Trophoblast cell (in vitro differentiated cells and primary cell): Measurements from ENCODE around the gene ADRM1.

Experiments used
- DNase-seq, 2 donors: peaks; one replicate each; pipeline ENCODE4 v3.0.0-alpha.2; 2016
- H2AFZ ChIP-seq: 2 replicates; pipeline ENCODE4 v1.6.1; 2013; ENCODE audit warnings: low read length, moderate library complexity, mild to moderate bottlenecking; ENCODE audit not compliant: insufficient read depth, poor library complexity
- H2AK5ac ChIP-seq: 2 replicates; pipeline ENCODE4 v1.6.1; 2013; ENCODE audit warnings: mild to moderate bottlenecking, low read length
- H2BK120ac ChIP-seq: 2 replicates; pipeline ENCODE4 v1.6.1; 2013; ENCODE audit warnings: low read length, mild to moderate bottlenecking, moderate library complexity; ENCODE audit not compliant: insufficient read depth, poor library complexity
- H2BK12ac ChIP-seq: 2 replicates; pipeline ENCODE4 v1.6.1; 2013; ENCODE audit warnings: mild to moderate bottlenecking, low read length, moderate library complexity
- H2BK5ac ChIP-seq: 2 replicates; pipeline ENCODE4 v1.6.1; 2013; ENCODE audit warnings: low read length, low read depth, moderate library complexity, mild to moderate bottlenecking; ENCODE audit not compliant: poor library complexity
- H3K14ac ChIP-seq: 2 replicates; pipeline ENCODE4 v1.6.1; 2013; ENCODE audit warnings: mild to moderate bottlenecking, low read length
- H3K18ac ChIP-seq: 2 replicates; pipeline ENCODE4 v1.6.1; 2013; ENCODE audit warnings: mild to moderate bottlenecking, low read length
- H3K23ac ChIP-seq: 2 replicates; pipeline ENCODE4 v1.6.1; 2013; ENCODE audit warnings: low read length
- H3K27ac ChIP-seq: 2 replicates; pipeline ENCODE4 v1.5.1; 2013; ENCODE audit warnings: low read depth, mild to moderate bottlenecking, inconsistent platforms, low read length, moderate library complexity
- H3K27me3 ChIP-seq: 2 replicates; pipeline ENCODE4 v1.6.1; 2013; ENCODE audit warnings: inconsistent platforms, mild to moderate bottlenecking, low read length, moderate library complexity; ENCODE audit not compliant: insufficient read depth
- H3K36me3 ChIP-seq, 2 experiments: 1 replicate in 1 of 2; 2 replicates in 1 of 2; pipeline ENCODE4 v1.6.1; 2013; ENCODE audit warnings: low read length in 2 of 2, mild to moderate bottlenecking in 2 of 2, moderate library complexity in 1 of 2; ENCODE audit not compliant: insufficient read depth in 2 of 2, control insufficient read depth in 1 of 2
- H3K4ac ChIP-seq: 2 replicates; pipeline ENCODE4 v1.6.1; 2013; ENCODE audit warnings: low read depth, mild to moderate bottlenecking, low read length, moderate library complexity
- H3K4me1 ChIP-seq, 2 experiments: 1 replicate in 1 of 2; 2 replicates in 1 of 2; pipeline ENCODE4 v1.6.1; 2013; ENCODE audit warnings: low read length in 2 of 2, mild to moderate bottlenecking in 2 of 2, moderate library complexity in 1 of 2; ENCODE audit not compliant: insufficient read depth in 2 of 2, control insufficient read depth in 1 of 2
- H3K4me2 ChIP-seq: 2 replicates; pipeline ENCODE4 v1.6.1; 2013; ENCODE audit warnings: inconsistent platforms, mild to moderate bottlenecking, low read length, moderate library complexity
- H3K4me3 ChIP-seq: 2 replicates; pipeline ENCODE4 v1.5.1; 2013; ENCODE audit warnings: mild to moderate bottlenecking, low read depth, low read length, inconsistent platforms
- H3K79me1 ChIP-seq: one replicate; pipeline ENCODE4 v1.6.1; 2013; ENCODE audit warnings: low read length
- H3K79me2 ChIP-seq: 2 replicates; pipeline ENCODE4 v1.6.1; 2013; ENCODE audit warnings: low read length, mild to moderate bottlenecking; ENCODE audit not compliant: control insufficient read depth, insufficient read depth, poor library complexity
- H3K9ac ChIP-seq: 2 replicates; pipeline ENCODE4 v1.6.1; 2013; ENCODE audit warnings: mild to moderate bottlenecking, low read length
- H3K9me3 ChIP-seq: 2 replicates; pipeline ENCODE4 v1.6.1; 2013; ENCODE audit warnings: low read depth, mild to moderate bottlenecking, control low read depth, inconsistent platforms, low read length; ENCODE audit not compliant: insufficient read depth
- H4K12ac ChIP-seq: 2 replicates; pipeline ENCODE4 v1.6.1; 2013; ENCODE audit warnings: low read depth, mild to moderate bottlenecking, low read length, moderate library complexity
- H4K8ac ChIP-seq: 2 replicates; pipeline ENCODE4 v1.6.1; 2013; ENCODE audit warnings: low read depth, mild to moderate bottlenecking, low read length, moderate library complexity
- H4K91ac ChIP-seq: one replicate; pipeline ENCODE4 v1.6.1; 2013; ENCODE audit warnings: low read depth, mild to moderate bottlenecking, low read length, moderate library complexity
- WGBS: extraction: QIAGEN DNeasy Blood & Tissue Kit; methylation state at CpG from one replicate; pipeline ENCODE4 v1.1.7; 2013; ENCODE audit warnings: missing lambda C conversion rate; ENCODE audit not compliant: insufficient read length, insufficient coverage; ENCODE audit errors: extremely low coverage; 5-methylcytosine and 5-hydroxymethylcytosine counted together

ADRM1 gene

DNA sequence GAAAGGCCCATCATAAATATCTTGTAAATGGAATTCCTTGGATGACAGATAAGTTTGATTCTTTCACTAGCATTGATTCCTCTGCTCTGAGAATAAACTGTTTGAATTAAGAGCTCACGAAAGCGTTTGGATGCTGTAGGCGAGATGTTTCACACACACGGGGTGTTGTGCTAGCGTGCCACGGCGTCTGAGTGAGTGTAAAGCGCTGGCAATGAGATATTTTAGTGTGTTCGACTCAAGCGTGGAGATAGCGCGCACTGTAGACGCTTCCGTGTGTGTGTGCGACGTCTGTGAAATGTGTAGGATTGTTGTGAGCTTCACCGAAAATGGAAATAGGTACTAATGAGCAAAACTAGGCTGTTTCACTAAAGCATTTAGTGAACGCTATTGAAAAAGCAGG, 29.4 kb upstream of the ADRM1 start:
- no peak overlapping the region for H4K12ac ChIP-seq
- no peak overlapping the region for H2AFZ ChIP-seq
- H3K9me3 ChIP-seq, result peaks cover 2% of the 10 kb centered on the region
- no peak overlapping the region for H3K4me2 ChIP-seq
- peaks cover 10% of the 10 kb centered on the region for H3K79me1 ChIP-seq
- H3K36me3 ChIP-seq, result peaks cover 42 to 50% of the 10 kb centered on the region in 2 experiments
- H2BK12ac ChIP-seq, result no peak overlapping the region
- no peak overlapping the region for H3K9ac ChIP-seq
- no peak overlapping the region for H4K91ac ChIP-seq
- no peak overlapping the region for H3K4me3 ChIP-seq
- H3K79me2 ChIP-seq, result peaks cover 4% of the 10 kb centered on the region
- no peak overlapping the region for H3K18ac ChIP-seq
- DNase-seq, result no peak
- no peak overlapping the region for H3K27ac ChIP-seq
- H2AK5ac ChIP-seq, result no peak overlapping the region
- H4K8ac ChIP-seq, result no peak overlapping the region
- no peak overlapping the region for H3K4ac ChIP-seq
- peaks cover 10 to 11% of the 10 kb centered on the region in 2 experiments for H3K4me1 ChIP-seq
- no peak overlapping the region for H2BK120ac ChIP-seq
- H3K14ac ChIP-seq, result no peak overlapping the region
- no peak overlapping the region for H2BK5ac ChIP-seq
- H3K27me3 ChIP-seq, result no peaks in the 10 kb centered on the region
- H3K23ac ChIP-seq, result no peak overlapping the region
- WGBS, result no CpG with 5 or more reads among the region's 18 CpGs

DNA sequence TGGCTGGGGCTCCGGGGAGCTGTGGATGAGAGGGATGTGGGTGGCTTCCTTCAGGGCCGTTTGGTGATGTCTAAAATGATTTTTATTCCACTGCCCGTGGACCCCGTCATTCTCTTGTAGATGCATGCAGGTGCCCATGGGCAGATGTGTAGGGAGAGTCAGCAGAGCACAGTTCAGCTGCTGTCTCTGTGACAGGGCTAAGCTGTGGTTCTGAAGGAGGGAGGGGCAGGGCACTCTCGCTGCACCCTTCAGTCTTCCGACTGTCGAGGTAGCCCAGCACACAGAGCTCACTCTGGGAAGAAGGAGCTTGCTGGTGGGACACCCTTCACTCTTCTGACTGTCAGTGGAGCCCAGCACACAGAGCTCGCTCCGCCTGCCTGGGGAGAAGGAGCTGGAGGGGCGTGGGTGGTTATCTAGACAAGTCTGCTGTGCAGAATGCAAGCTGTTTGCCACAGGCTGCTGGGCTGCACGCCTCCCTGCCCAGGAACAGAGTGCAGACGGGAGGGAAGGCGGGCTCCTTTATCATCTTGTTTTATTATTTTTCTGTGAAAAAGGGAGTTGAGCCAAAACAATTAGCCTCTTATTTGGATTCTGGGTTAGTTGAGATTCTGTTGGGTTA, 28.4 kb upstream of the ADRM1 start:
- Histone ChIP-seq H2AFZ (no peak overlapping the region), H3K18ac (no peak overlapping the region), H3K79me1 (peaks cover 5% of the 10 kb centered on the region), H3K14ac (no peak overlapping the region), H2BK5ac (no peak overlapping the region), H3K4me1 (peaks cover 6 to 8% of the 10 kb centered on the region in 2 experiments), H3K4ac (no peak overlapping the region), H4K91ac (no peak overlapping the region), H3K9ac (no peak overlapping the region), H2AK5ac (no peak overlapping the region), H2BK12ac (no peak overlapping the region), H3K27me3 (no peaks in the 10 kb centered on the region), H4K12ac (no peak overlapping the region), H3K27ac (no peak overlapping the region), H4K8ac (no peak overlapping the region), H3K79me2 (peaks cover 4% of the 10 kb centered on the region), H3K4me2 (no peak overlapping the region), H3K23ac (no peak overlapping the region), H2BK120ac (no peak overlapping the region), H3K9me3 (peaks cover 2% of the 10 kb centered on the region), H3K4me3 (no peak overlapping the region), H3K36me3 (peaks cover 50 to 58% of the 10 kb centered on the region in 2 experiments)
- no peak for DNase-seq
- WGBS, result no CpG with 5 or more reads among the region's 13 CpGs

DNA sequence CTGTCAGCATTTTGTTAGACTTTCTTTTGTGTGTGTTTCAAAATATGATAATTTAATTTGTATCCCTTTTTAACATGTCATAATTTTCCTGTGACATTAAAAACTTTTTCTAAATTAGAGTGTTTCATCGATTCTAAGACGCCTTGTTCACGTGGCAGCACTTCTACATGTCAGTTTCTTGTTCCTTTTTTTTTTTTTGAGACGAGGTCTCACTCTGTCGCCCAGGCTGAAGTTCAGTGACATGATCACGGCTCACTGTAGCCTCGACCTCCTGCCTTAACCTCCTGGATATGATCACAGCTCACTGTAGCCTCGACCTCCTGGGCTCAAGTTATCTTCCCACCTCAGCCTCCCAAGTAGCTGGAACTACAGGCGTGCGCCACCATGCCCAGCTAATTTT, 27.6 kb upstream of the ADRM1 start:
- Histone ChIP-seq H3K27ac (no peak overlapping the region), H3K36me3 (peaks cover 58 to 62% of the 10 kb centered on the region in 2 experiments), H3K18ac (no peak overlapping the region), H3K79me2 (peaks cover 2% of the 10 kb centered on the region), H2BK120ac (no peak overlapping the region), H3K4me2 (no peak overlapping the region), H3K14ac (no peak overlapping the region), H4K12ac (no peak overlapping the region), H2AK5ac (no peak overlapping the region), H3K27me3 (no peaks in the 10 kb centered on the region), H4K8ac (no peak overlapping the region), H3K9me3 (peaks cover 2% of the 10 kb centered on the region), H3K4ac (no peak overlapping the region), H3K9ac (no peak overlapping the region), H4K91ac (no peak overlapping the region), H2BK5ac (no peak overlapping the region), H3K4me3 (no peak overlapping the region), H2BK12ac (no peak overlapping the region), H2AFZ (no peak overlapping the region), H3K4me1 (peaks cover 0 to 2% of the 10 kb centered on the region in 2 experiments), H3K79me1 (no peaks in the 10 kb centered on the region), H3K23ac (no peak overlapping the region)
- no peak for DNase-seq
- no CpG with 5 or more reads among the region's 10 CpGs for WGBS

GRCh38 chr20:62276439-62276838, 26.4 kb upstream of the ADRM1 start:
- Histone ChIP-seq H2AK5ac (no peak overlapping the region), H3K27me3 (no peaks in the 10 kb centered on the region), H3K36me3 (peaks cover 64 to 69% of the 10 kb centered on the region in 2 experiments), H3K23ac (no peak overlapping the region), H4K12ac (no peak overlapping the region), H3K18ac (no peak overlapping the region), H2BK120ac (no peak overlapping the region), H2AFZ (no peak overlapping the region), H3K27ac (no peak overlapping the region), H3K4ac (no peak overlapping the region), H3K79me1 (no peaks in the 10 kb centered on the region), H2BK12ac (no peak overlapping the region), H4K91ac (no peak overlapping the region), H3K4me3 (no peak overlapping the region), H3K14ac (no peak overlapping the region), H3K9me3 (peaks cover 5% of the 10 kb centered on the region), H3K4me2 (no peak overlapping the region), H4K8ac (no peak overlapping the region), H3K4me1 (peaks cover 0 to 2% of the 10 kb centered on the region in 2 experiments), H2BK5ac (no peak overlapping the region), H3K79me2 (peaks cover 2% of the 10 kb centered on the region), H3K9ac (no peak overlapping the region)
- DNase-seq, result no peak
- no CpG with 5 or more reads among the region's 6 CpGs for WGBS
